ENCODE measurements around the gene TNFAIP1. TPM values are rescaled to one million over a fixed set of nuclear protein-coding genes. Genes with fewer than 3 reads are reported as not detected.

Gene TNFAIP1
- total and polyA plus RNA-seq, 2 of the 4 experiments (the other 2 are of a cell fraction), result 49.1 to 62.9 TPM

DNA sequence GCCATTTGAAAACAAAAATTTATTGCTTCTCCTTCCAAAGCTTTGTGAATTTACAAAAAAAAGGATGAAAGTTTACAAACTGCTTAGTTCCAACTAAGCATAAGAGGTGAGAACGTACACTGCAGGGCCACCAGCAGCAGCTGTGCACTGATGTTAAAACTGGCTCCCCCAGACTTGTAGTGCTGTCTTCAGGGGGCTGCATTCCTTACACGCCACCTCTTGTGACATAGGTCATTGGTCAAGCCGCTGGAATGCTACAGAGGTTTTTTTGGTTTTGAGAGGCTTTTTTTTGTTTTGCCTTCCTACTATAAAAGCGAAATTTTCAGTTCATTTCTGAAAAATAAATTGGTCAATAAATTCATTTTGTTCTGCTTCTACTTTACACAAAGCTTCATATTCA lies 7.2 kb upstream of the TNFAIP1 start:
- no peak overlapping the region for H3K4ac ChIP-seq (ENCODE audit: low read depth, low read length)
- no peak overlapping the region for H2BK120ac ChIP-seq (ENCODE audit: low read depth, low read length)
- no peak overlapping the region for H3K4me3 ChIP-seq (ENCODE audit: insufficient read depth, low read depth, low read length)
- H2AFZ ChIP-seq (replicated peaks; ENCODE audit: low read length, poor library complexity), result no peak overlapping the region
- no peak overlapping the region for H3K14ac ChIP-seq (replicated peaks; ENCODE audit: low read depth, low read length)
- peaks cover 6% of the 10 kb centered on the region; the same call in 1 of the 2 replicates for H3K4me1 ChIP-seq (ENCODE audit: control insufficient read depth, insufficient read depth, low read length)
- H4K20me1 ChIP-seq (ENCODE audit: insufficient read depth, low read length), result peaks cover 5% of the 10 kb centered on the region; the same call in 1 of the 2 replicates
- no peak overlapping the region for H3K56ac ChIP-seq (ENCODE audit: extremely low read depth, insufficient read depth, low read length)
- in situ Hi-C loops (cut with MboI; ENCODE audit: low sequenced_read_pairs), result loop anchor here (10.0 to 25.0 kb wide), 2 partner anchors 284 to 791 kb away; partner anchors contain the start of gene NLK
- DNase-seq, result peak; percentile 17
- CTCF ChIA-PET, result no interaction called here
- H3K23ac ChIP-seq (ENCODE audit: low read depth, low read length), result 0 out of 2 replicates have a peak overlapping the region, but pooled peaks have one; percentile 24
- H2AK5ac ChIP-seq (ENCODE audit: low read depth, low read length), result no peak overlapping the region
- H3K9ac ChIP-seq (ENCODE audit: low read depth, low read length), result no peak overlapping the region
- no TSS peak for BruUV-seq (replicated peaks)
- peak; percentile 70 for ATAC-seq (ENCODE audit: low read depth)
- no CpG with 5 or more reads among the region's 4 CpGs for WGBS, 2 experiments (ENCODE audit: extremely low coverage in 2 of 2, insufficient read length in 1 of 2)
- intact Hi-C loops (cut with micrococcal nuclease), result loop anchor here (10.0 kb wide), 1 partner anchor 524 kb away; the partner anchor contains the start of gene NOS2
- H2AK9ac ChIP-seq (replicated peaks; ENCODE audit: low read depth, low read length, poor library complexity), result no peak overlapping the region
- H3K36me3 ChIP-seq (ENCODE audit: control insufficient read depth, insufficient read depth, low read length), result peaks cover 32% of the 10 kb centered on the region
- H3K9me1 ChIP-seq (ENCODE audit: insufficient read depth, low read length), result no peaks in the 10 kb centered on the region
- dilution Hi-C loops (cut with HindIII; ENCODE audit: low sequenced_read_pairs, unreplicated experiment), result no loop called here
- H3K27ac ChIP-seq (ENCODE audit: insufficient read depth, low read length), result no peak overlapping the region
- no peak overlapping the region for H3K4me2 ChIP-seq (ENCODE audit: low read depth, low read length)
- H2BK20ac ChIP-seq (ENCODE audit: low read depth, low read length), result no peak overlapping the region
- POLR2A ChIA-PET (ENCODE audit: unreplicated experiment), result no interaction called here
- no peaks in the 10 kb centered on the region for H3K9me3 ChIP-seq (ENCODE audit: control insufficient read depth, insufficient read depth, low read length)
- peaks cover 26 to 48% of the 10 kb centered on the region in 2 experiments for H3K79me1 ChIP-seq (ENCODE audit: low read depth in 1 of 2, low read length in 2 of 2)
- H2BK5ac ChIP-seq (ENCODE audit: low read depth, low read length, poor library complexity, severe bottlenecking), result no peak overlapping the region
- H2BK15ac ChIP-seq (ENCODE audit: low read depth, low read length), result no peak overlapping the region
- H4K8ac ChIP-seq (ENCODE audit: low read depth in 2 of 2, low read length in 2 of 2), result no peak overlapping the region; a peak in 1 of 4 replicates
- H3K27me3 ChIP-seq (ENCODE audit: control insufficient read depth, insufficient read depth, low read length), result no peaks in the 10 kb centered on the region
- no peak overlapping the region for H3K18ac ChIP-seq (ENCODE audit: low read depth, low read length)
- TF ChIP-seq RAD21 (IDR thresholded peaks at IDR 0.05; ENCODE audit: low read length), result no peak
- TF ChIP-seq CEBPB (IDR thresholded peaks at IDR 0.05; ENCODE audit: low read depth, low read length), result peak; percentile 20; the same call in 1 of the 2 replicates
- H4K5ac ChIP-seq (ENCODE audit: low read depth, low read length), result no peak overlapping the region
- no peak overlapping the region for H4K91ac ChIP-seq (ENCODE audit: insufficient read depth, low read depth, low read length)

All from IMR-90 (cell line).